DOHH2 (cell line): ENCODE data around the gene SLC39A9.
"Not testable (repeated sequence)": the region's sequence is repeated elsewhere in the genome, so short reads cannot be mapped to it uniquely, and the experiment has no call there.

ENCODE experiments used
- H3F3A ChIP-seq: fragments of 200-600 bp; sonication (generic), shearing (Covaris generic); 2 replicates; pipeline ENCODE4 v1.6.0; 2016; ENCODE audit warnings: antibody characterized with exemption, mild to moderate bottlenecking; ENCODE audit not compliant: control insufficient read depth, insufficient read depth
- H3K27ac ChIP-seq: fragments of 200-600 bp; sonication (generic); 2 replicates; pipeline ENCODE4 v1.5.1; 2014; ENCODE audit warnings: low read depth, mild to moderate bottlenecking, low read length, moderate library complexity
- H3K27me3 ChIP-seq: fragments of 200-600 bp; sonication (generic); 2 replicates; pipeline ENCODE4 v1.6.1; 2014; ENCODE audit warnings: mild to moderate bottlenecking, low read length, mixed read lengths; ENCODE audit not compliant: control insufficient read depth
- H3K36me3 ChIP-seq: fragments of 200-600 bp; sonication (generic); 2 replicates; pipeline ENCODE4 v1.6.1; 2014; ENCODE audit warnings: mild to moderate bottlenecking, low read length, moderate library complexity, mixed read lengths; ENCODE audit not compliant: control insufficient read depth
- H3K4me1 ChIP-seq: fragments of 200-600 bp; sonication (generic); 2 replicates; pipeline ENCODE4 v1.6.1; 2014; ENCODE audit warnings: mild to moderate bottlenecking, low read length, mixed read lengths; ENCODE audit not compliant: control insufficient read depth
- H3K4me2 ChIP-seq: fragments of 200-600 bp; sonication (generic); 2 replicates; pipeline ENCODE4 v1.6.0; 2014; ENCODE audit warnings: mild to moderate bottlenecking, low read length, moderate library complexity
- H3K4me3 ChIP-seq: fragments of 200-600 bp; sonication (generic); 2 replicates; pipeline ENCODE4 v1.5.1; 2014; ENCODE audit warnings: mild to moderate bottlenecking, low read length, mixed read lengths
- H3K79me2 ChIP-seq: fragments of 200-600 bp; sonication (generic); 2 replicates; pipeline ENCODE4 v1.6.1; 2014; ENCODE audit warnings: mild to moderate bottlenecking, low read length, mixed read lengths; ENCODE audit not compliant: control insufficient read depth
- H3K9me2 ChIP-seq: fragments of 200-600 bp; sonication (generic); replicated peaks from 2 replicates; pipeline ENCODE4 v1.6.1; 2014; ENCODE audit warnings: mild to moderate bottlenecking, low read length, mixed read lengths; ENCODE audit not compliant: control insufficient read depth
- H3K9me3 ChIP-seq: fragments of 200-600 bp; sonication (generic); 2 replicates; pipeline ENCODE4 v1.6.1; 2014; ENCODE audit warnings: antibody characterized with exemption, low read length, mixed read lengths; ENCODE audit not compliant: control insufficient read depth, insufficient read depth
- H4K20me1 ChIP-seq: fragments of 200-600 bp; sonication (generic); 2 replicates; pipeline ENCODE4 v1.6.0; 2014; ENCODE audit warnings: low read depth, mild to moderate bottlenecking, antibody characterized with exemption, low read length, moderate library complexity; ENCODE audit not compliant: control insufficient read depth, insufficient read depth
- EZH2phosphoT487 ChIP-seq: fragments of 200-600 bp; sonication (generic); IDR thresholded peaks from 2 replicates; pipeline ENCODE4 v1.6.1; 2017; ENCODE audit warnings: borderline replicate concordance, mild to moderate bottlenecking, antibody characterized with exemption, low read length, moderate library complexity, mixed read lengths
- TF ChIP-seq, protein P1 (sequence below): fragments of 200-600 bp; sonication (generic); IDR thresholded peaks from one replicate; pipeline ENCODE4 v1.5.1; 2014; ENCODE audit warnings: antibody characterized with exemption, mild to moderate bottlenecking, low read depth, low read length; ENCODE audit not compliant: poor library complexity, severe bottlenecking

SLC39A9 gene

DNA sequence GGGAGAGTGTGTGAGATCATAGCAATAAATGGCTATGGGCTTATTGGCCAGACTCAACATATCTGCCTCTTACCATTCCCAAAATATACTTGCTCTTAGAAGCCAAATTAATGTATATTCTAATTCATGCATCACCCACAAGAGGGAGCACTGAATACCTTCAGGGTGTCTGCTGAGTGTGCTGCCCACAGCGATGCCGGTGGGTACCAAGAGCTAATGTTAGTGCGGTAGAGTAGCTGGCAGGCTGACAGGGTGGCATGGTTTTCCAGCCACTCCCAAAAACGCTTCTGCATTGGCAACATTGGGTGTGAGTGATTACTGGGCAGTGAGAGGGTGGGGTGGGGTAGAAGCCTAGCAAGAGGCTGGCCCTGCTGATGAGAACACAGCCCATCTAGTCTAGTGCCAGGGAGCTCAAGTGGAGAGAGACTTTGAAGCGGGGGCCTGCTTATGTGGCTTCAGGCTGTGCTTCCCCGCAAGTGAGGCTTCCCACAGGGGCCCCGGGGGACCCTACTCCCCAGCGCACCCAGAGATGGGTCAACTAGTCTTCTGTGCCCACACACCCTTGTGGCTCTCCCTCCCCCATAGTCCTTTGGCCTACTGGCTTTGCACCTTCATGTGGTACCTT lies 76.8 kb downstream of the SLC39A9 start:
- Histone ChIP-seq H3K9me3 (no peaks in the 10 kb centered on the region), H3K9me2 (no peaks in the 10 kb centered on the region), H3K4me2 (no peak overlapping the region), H3K27ac (no peak overlapping the region), H3K4me3 (no peak overlapping the region), H3K79me2 (no peaks in the 10 kb centered on the region), H3K36me3 (no peaks in the 10 kb centered on the region), H3F3A (no peaks in the 10 kb centered on the region), H4K20me1 (no peaks in the 10 kb centered on the region; the same call in 1 of the 2 replicates), H3K4me1 (no peaks in the 10 kb centered on the region), H3K27me3 (peaks cover 17% of the 10 kb centered on the region; the same call in 1 of the 2 replicates)
- no peak for TF ChIP-seq EZH2phosphoT487
- TF ChIP-seq, protein P1, sequence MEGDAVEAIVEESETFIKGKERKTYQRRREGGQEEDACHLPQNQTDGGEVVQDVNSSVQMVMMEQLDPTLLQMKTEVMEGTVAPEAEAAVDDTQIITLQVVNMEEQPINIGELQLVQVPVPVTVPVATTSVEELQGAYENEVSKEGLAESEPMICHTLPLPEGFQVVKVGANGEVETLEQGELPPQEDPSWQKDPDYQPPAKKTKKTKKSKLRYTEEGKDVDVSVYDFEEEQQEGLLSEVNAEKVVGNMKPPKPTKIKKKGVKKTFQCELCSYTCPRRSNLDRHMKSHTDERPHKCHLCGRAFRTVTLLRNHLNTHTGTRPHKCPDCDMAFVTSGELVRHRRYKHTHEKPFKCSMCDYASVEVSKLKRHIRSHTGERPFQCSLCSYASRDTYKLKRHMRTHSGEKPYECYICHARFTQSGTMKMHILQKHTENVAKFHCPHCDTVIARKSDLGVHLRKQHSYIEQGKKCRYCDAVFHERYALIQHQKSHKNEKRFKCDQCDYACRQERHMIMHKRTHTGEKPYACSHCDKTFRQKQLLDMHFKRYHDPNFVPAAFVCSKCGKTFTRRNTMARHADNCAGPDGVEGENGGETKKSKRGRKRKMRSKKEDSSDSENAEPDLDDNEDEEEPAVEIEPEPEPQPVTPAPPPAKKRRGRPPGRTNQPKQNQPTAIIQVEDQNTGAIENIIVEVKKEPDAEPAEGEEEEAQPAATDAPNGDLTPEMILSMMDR: peak; percentile 64

GRCh38 chr14:69476824-69477450 lies 78.4 kb downstream of the SLC39A9 start:
- not testable (repeated sequence) for H3K9me3 ChIP-seq, H3K27ac ChIP-seq, H3K4me2 ChIP-seq, H3F3A ChIP-seq, H3K4me1 ChIP-seq, H3K79me2 ChIP-seq, H4K20me1 ChIP-seq, H3K9me2 ChIP-seq, H3K36me3 ChIP-seq, H3K4me3 ChIP-seq
- H3K27me3 ChIP-seq: peaks cover 19% of the 10 kb centered on the region

- H3K27me3 ChIP-seq: peaks cover 20% of the 10 kb centered on the region
- H4K20me1 ChIP-seq, H3K9me2 ChIP-seq, H3K27ac ChIP-seq, H3F3A ChIP-seq, H3K4me2 ChIP-seq, H3K79me2 ChIP-seq, H3K36me3 ChIP-seq, H3K4me1 ChIP-seq, H3K9me3 ChIP-seq, H3K4me3 ChIP-seq: not testable (repeated sequence)
Measured at GRCh38 chr14:69478055-69478454, 79.6 kb downstream of the SLC39A9 start.

DNA sequence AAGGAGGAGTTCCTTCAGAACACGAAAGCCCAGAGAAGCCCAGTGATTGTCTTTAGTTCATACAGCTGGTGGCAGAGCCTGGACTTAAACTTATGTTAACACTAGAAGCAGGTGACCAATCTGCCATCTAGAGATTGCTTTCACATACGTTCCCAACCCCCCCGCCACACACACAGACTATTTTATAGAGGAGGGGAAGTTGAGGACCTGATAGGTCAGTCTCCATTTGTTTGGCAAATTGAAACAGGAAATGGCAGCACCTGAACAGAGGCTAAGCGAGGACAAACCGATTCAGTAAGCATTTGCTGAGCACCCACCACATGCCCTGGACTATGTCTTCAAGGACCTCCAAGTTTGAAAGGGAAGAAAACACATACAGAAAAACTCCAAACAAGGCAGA lies 81.2 kb downstream of the SLC39A9 start:
- peaks cover 14% of the 10 kb centered on the region for H3K27me3 ChIP-seq
- H3K36me3 ChIP-seq: no peaks in the 10 kb centered on the region
- peaks cover 6% of the 10 kb centered on the region; the same call in 1 of the 2 replicates for H3K4me1 ChIP-seq
- no peak overlapping the region for H3K27ac ChIP-seq
- no peaks in the 10 kb centered on the region for H3F3A ChIP-seq
- H3K9me3 ChIP-seq: no peaks in the 10 kb centered on the region
- no peak overlapping the region for H3K4me2 ChIP-seq
- no peak for TF ChIP-seq EZH2phosphoT487
- H3K9me2 ChIP-seq: no peaks in the 10 kb centered on the region
- no peak overlapping the region for H3K4me3 ChIP-seq
- H3K79me2 ChIP-seq: no peaks in the 10 kb centered on the region
- H4K20me1 ChIP-seq: peaks cover 4% of the 10 kb centered on the region; the same call in 1 of the 2 replicates

DNA sequence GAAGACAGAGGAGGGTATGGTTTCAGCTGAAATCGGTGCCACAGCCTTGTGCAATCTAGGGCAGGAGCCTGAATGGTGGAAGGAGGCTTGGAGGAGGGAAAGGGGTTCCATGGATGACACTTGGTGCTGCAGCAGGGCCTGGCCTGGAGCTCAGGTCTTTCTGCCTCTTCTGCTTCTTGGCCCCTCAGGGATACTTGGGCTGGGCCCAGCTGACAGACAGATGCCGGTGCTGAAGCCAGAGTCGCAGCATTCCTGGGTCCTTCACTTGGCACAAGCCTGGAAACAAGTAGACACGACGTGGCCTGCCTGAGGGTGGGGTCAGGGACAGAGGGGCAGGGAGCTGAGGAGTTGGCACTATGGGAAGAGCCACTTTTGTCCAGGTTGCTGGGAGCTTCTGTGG lies 81.6 kb downstream of the SLC39A9 start:
- Histone ChIP-seq H3K9me2 (no peaks in the 10 kb centered on the region), H3K36me3 (no peaks in the 10 kb centered on the region), H3K27me3 (peaks cover 10% of the 10 kb centered on the region), H3K4me3 (no peak overlapping the region), H3K9me3 (no peaks in the 10 kb centered on the region), H3F3A (no peaks in the 10 kb centered on the region), H3K4me1 (peaks cover 6% of the 10 kb centered on the region; the same call in 1 of the 2 replicates), H3K27ac (no peak overlapping the region), H3K79me2 (no peaks in the 10 kb centered on the region), H4K20me1 (0 out of 2 replicates have a peak, but pooled peaks cover 4% of the 10 kb centered on the region), H3K4me2 (no peak overlapping the region)
- TF ChIP-seq, protein P1: no peak
- no peak for TF ChIP-seq EZH2phosphoT487
